Activated CD4-positive, CD25-positive, alpha-beta regulatory T cell treated with anti-CD3 and anti-CD28 coated beads, Interleukin-2, amount 50 U/mL, for 16 hours (primary cell): ENCODE results near the gene LTB4R2.
A peak's percentile ranks its signal among the peaks of the same experiment; 100 is the strongest.

Experiments used
- DNase-seq: peaks from one replicate; pipeline ENCODE4 v3.0.0-alpha.2; 2020; ENCODE audit warnings: low read depth, low spot score

LTB4R2 gene

DNA sequence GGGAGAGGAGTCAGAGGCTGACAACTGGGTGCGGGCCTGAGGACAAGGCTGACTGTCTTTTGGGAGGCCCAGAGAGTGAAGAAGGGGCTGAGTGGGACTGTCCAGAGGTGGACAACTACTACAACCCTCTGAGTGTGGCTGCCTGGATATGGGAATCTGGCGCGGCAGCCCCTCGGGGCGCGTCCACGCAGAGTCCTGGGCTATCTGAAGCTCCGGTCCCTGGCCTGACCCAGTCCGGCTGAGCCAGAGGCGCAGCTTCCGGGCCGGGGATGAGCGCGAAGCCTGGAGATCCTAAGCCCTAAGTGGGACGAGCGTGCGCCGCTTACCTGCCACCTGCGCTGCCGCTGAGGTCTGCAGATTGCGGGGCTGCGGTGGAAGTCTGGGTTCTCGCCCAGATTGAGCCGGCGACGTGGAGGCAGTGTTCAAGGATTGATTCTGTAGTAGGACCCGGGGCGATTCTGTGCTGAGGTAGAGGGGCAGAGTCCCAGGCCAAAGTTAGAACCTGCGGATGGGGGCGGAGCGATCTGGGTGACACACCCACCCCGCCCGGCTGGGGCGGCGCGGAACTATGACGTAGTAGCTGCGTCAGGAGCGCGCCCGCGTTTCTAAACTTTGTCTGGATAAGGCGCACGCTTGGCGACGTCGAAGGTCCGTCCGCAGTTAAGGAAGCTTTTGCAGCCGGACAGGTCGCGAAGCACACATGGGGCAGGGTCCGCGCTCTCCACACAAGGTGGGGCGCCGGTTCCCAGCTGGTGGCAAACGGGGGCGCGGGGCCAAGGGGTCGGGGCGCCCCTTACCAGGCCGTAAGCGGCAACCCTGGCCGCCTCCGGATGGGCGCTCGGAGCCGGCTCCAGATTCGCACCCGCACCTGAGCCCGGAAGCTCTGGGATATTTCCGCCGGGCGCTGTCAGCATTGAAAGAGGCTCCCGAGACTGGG is 10.4 kb upstream of the LTB4R2 start, which contains the start of the genes DHRS1 and NOP9:
Gene DHRS1 (minus strand): TSS at position 526 of the 937 bp plus-strand sequence. CDS start 674 bp downstream, outside the sequence.
Gene NOP9 (plus strand): TSS at position 596 of the 937 bp plus-strand sequence. CDS start 105 bp downstream, at position 701.
- DNase-seq: peak; percentile 87

DNA sequence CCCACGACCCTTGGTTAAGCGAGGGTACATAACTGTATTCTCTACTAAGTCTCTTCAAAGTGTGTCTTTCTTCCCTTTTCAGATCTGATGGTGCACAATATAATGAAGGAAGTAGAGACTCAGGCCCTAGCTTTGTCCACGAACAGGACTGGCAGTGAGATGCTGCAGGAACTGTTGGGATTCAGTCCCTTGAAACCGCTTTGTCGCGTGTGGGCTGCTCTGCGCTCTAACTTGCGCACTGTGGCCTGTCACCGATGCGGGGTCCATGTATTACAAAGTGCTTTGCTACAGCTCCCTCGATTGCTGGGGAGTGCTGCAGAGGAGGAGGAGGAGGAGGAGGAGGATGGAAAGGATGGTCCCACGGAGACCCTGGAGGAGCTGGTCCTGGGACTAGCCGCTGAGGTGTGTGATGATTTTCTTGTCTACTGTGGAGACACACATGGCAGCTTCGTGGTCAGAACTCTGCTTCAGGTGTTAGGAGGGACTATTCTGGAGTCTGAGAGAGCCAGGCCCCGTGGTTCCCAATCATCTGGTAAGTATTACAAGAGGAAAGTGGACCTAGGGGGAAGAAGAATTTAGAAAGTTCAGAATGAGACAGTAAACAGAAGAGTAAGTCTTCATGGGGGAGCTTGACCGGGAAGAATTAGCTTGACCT is 9.5 kb upstream of the LTB4R2 start:
- DNase-seq: no peak

DNA sequence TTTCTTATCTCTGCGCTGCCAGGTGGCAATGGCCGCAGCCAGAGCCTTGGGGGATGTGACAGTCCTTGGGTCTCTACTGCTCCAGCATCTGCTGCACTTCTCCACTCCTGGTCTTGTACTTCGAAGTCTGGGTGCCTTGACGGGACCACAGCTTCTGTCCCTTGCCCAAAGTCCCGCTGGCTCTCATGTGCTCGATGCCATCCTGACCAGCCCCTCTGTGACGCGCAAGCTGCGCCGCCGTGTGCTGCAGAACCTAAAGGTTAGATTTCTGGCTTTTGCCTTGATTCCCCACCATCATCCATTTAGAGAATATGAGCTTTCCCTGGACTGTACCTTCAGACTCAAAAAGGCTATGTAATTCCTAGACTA is 5.9 kb upstream of the LTB4R2 start:
- DNase-seq: no peak

DNA sequence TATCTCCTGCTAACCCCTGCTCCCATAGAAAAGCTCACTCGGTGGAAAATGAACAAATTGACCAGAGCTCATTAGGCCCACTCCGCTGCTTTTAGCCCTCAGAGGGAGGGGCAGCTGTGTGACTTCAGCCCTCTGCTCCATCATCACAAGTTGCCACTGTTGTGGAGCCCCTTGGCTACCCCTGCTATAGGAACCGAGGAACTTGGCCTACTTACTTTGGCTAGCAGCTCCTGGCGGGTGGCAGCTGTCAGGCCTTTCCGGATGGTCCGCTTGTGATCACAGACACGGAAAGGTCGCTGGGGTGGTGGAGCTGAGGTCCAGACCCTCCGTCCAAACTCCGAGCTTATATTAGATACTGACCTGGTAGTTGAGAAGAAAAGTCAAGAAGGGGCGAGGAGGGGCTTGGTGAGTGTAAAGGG is 2.8 kb upstream of the LTB4R2 start:
- DNase-seq: no peak

DNA sequence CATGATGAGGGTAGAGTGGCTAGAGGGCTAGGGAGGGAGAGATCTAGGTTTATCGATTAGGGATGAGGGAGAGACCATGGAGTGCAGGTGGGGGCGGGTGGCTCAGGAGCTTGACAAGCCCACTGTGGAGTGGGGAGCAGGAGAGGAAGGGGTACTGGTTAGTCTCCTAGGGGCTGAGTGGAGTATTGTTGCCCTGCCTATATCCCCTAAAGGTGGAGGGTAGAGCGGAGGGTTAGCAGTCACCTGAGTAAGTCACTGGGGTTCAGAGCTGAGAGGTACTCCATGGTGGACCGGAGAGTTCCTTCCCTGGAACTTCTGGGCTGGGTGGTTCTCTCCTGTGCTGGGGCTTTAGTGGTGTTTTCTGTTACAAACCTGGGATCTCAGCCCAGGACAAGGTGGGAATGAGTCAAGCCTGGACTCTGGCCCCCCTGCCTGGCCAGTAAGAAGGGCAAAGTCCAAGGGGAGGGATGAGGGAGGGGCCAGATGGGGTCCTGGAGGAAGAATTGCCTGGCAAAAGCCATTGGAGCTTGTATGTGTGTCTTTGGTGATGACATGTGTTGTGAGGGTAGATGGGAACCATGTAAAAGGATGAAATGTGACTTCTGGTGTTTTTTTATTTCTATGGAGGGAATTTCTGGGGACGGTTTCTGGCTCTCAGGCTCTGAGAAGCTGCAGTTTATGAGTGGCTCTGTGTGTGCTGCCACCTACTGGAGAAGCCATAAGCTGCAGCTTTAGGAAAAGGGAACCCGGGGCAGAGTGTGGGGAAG is 2.2 kb upstream of the LTB4R2 start, which contains the start of gene CIDEB:
Gene CIDEB (minus strand): TSS at position 403 of the 767 bp plus-strand sequence. CDS start 119 bp downstream, at position 284.
- DNase-seq: peak; percentile 33

DNA sequence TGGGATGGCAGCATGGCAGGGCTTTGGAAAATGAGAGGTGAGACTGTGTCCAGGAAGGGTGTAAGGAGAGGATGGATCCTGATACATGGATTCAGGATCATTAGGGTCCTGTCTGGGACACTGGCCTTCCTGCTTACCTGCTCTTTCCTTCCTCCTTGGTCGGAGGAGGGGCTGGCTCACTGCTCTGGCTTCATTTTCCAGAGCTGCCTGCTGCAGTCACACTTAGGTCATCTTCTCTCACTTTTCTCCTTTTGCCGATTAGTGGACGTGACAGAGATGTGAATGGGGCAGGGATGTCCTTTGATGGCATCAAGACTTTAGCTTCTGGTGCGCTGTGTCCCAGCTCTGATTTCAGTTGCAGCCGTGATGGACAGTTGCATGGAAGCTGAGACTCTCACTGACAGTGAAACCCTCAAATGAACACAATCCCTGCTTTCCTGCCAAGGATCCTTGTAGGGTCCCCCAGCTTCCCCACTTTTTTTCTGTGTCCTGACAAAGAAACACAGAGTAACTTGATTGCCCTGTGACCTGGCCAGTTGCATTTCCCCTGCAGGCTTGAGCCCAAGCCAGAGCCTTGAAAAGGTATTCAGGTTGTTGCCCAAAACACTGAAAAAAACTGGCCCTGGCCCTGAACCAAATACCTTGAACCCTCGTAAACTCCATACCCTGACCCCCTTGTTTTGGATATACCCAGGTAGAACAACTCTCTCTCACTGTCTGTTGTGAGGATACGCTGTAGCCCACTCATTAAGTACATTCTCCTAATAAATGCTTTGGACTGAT is 1.4 kb upstream of the LTB4R2 start:
- DNase-seq: no peak

DNA sequence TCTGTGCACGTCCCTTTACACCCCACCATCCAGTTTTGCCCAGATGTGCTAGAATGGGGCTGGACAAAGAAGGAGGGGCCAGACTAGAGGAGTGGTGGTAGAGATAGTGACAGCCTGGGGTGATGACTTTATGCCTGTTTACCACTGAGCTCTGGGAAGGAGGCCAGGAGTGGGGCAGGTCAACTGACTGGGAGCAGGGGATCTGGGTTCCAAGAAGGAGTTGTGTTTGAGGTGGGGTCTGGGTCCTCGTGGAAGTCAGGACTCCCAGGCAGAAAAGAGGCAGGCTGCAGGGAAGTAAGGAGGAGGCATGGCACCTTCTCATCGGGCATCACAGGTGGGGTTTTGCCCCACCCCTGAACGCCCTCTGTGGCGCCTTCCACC is 315 bp downstream of the LTB4R2 start:
- DNase-seq: no peak

DNA sequence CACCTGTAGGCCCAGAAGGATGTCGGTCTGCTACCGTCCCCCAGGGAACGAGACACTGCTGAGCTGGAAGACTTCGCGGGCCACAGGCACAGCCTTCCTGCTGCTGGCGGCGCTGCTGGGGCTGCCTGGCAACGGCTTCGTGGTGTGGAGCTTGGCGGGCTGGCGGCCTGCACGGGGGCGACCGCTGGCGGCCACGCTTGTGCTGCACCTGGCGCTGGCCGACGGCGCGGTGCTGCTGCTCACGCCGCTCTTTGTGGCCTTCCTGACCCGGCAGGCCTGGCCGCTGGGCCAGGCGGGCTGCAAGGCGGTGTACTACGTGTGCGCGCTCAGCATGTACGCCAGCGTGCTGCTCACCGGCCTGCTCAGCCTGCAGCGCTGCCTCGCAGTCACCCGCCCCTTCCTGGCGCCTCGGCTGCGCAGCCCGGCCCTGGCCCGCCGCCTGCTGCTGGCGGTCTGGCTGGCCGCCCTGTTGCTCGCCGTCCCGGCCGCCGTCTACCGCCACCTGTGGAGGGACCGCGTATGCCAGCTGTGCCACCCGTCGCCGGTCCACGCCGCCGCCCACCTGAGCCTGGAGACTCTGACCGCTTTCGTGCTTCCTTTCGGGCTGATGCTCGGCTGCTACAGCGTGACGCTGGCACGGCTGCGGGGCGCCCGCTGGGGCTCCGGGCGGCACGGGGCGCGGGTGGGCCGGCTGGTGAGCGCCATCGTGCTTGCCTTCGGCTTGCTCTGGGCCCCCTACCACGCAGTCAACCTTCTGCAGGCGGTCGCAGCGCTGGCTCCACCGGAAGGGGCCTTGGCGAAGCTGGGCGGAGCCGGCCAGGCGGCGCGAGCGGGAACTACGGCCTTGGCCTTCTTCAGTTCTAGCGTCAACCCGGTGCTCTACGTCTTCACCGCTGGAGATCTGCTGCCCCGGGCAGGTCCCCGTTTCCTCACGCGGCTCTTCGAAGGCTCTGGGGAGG is 985 bp downstream of the LTB4R2 start, which contains the start of gene LTB4R:
Gene LTB4R (plus strand): TSS at position 857 of the 959 bp plus-strand sequence. CDS start 4,150 bp downstream, outside the sequence.
- peak; percentile 30 for DNase-seq

DNA sequence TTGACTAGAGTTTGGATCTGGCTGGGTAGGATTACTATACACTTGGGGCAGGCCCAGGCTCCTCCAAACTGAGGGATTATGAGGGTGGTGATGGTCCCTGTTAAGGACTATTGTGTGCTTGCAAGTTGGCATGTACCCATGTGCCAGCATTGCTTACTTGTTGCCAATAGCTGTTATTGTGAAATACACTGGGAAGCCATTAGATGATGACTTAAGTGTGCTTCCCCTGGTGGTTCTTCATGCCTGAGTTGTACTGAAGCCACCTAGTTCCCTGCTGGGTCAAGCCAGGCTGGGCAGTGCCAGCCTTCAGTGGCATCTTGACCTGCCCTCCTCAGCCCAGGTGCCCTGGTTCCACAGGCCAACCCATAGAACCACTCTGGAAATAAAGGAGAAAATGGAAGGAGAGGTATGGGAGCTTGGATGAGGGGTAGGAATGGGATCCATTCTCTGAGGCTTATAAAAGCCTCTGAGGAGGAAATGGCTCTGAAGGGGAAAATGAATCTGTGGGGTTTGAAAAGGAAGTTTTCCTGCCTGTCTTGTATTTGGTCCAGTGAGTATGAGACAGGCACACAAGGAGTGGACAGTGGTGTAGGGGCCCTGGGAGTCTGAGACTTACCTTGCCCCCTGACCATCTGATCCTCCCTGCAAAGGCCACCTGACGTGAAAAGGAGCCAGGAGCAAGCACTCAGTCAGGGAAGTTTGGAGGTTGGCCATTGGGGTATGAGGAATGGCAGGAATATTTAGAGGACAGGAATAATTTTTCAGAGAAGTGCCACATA is 2.1 kb downstream of the LTB4R2 start:
- DNase-seq: no peak

DNA sequence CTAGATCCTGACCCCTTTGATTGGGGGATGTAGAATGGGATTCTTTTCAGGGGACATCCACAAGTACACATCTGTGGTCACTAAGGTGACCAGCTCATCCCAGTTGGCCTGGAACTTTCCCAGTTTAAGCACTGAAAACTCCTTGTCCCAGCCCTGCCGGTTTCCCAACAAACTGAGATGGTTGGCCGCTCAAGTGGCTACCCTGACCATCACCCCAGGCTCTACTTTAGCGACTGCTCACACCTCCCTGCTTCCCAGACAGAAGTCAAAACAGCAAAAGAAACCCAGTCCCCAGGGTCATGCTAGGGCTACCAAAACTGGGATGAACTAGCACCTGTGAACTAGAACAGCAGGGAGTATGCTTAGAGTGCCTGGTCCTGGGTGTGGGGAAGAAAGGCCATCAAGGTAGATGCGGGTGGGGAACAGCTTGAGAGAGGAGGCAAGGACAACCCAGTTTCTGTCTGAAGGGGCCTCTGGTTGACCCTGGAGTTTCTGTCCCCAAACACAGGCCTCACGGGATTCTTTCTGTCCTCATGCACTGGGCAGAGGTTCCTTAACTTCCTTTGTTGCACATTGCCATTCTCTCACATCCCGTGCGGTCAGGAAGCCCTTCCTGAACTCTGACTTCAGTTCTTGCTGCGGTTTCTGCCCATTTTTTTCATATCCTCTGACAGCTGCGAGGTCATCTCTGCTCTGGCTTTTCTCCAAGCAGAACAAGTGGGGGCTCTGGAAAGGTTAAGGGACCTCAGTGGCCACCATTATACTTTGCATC is 3.0 kb downstream of the LTB4R2 start:
- DNase-seq: no peak

DNA sequence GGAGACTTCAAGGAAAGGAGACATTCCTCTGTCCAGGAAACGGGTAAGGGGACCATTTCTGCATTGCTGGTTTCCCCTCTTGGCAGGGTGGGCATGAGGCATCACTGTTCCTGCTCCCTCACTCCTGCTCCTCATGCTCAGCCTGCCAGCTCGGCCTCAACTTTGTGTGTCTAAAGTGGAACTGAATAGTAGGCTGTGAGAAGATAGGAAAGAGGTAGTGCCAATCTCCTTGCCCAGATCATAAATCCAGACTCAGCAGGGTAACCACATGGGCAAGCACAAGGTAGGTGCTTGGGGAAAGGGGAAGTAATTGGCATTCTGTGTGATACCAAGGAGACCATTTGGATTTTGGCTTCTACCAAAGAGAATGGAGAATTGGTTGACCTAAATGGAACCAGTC is 4.0 kb downstream of the LTB4R2 start:
- DNase-seq: no peak

DNA sequence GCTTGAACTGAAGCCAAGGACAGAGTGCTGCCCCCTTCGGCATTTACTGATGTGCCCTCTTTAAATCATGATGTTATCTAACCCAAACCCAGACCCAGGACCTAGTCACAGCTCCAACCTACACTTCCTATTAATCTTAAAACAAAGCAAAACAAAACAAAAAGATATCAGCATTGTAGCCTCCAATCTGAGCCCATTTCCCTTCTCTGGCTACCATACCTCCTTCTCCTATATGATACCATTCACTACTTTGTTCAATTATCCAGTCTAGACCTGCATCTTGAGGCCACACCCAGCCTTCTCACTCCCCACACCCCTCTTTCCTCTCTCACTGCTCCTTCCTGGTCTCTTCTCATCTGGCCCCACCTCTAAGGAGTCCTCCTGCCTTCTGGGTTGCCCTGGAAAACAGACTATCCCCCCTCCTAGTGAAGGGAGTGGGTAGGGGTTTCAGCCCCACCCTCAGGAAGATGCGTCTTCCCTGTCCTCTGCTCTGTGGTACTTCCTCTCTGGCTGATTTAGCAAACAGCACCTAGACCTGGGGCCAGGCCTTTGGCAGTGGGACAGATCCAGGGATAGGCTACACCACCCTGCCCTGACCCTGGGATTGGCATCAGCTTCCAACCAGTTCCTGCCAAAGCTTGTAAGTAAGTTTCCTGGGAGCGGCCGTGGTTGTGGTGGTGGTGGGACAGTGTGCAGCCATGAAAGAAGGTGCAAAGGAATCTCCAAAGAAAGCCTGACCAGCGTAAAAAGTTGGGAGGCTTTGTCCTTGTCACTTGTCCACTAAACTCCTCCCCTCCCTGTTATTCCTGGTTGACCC is 4.6 kb downstream of the LTB4R2 start:
- no peak for DNase-seq

DNA sequence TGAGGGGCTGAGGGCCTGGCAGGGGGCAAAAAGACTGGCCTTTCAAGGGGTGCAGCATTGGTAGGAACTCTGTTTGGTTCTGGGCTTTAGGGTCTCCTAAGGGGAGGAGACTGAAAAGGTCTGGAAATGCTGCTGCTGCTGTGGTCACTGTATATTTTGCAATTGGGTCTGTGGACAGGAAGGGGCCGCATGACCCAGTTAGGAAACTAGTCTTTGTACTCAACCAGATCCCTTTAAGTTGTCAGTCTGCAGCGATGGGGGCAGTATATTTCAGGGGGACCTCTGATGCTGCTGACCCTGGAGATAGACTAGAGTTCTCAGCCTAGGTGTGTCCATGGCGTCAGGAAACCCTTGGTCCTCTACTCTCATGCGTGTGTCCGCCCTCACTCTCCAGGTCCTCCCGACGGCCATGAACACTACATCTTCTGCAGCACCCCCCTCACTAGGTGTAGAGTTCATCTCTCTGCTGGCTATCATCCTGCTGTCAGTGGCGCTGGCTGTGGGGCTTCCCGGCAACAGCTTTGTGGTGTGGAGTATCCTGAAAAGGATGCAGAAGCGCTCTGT is 5.4 kb downstream of the LTB4R2 start:
- no peak for DNase-seq

DNA sequence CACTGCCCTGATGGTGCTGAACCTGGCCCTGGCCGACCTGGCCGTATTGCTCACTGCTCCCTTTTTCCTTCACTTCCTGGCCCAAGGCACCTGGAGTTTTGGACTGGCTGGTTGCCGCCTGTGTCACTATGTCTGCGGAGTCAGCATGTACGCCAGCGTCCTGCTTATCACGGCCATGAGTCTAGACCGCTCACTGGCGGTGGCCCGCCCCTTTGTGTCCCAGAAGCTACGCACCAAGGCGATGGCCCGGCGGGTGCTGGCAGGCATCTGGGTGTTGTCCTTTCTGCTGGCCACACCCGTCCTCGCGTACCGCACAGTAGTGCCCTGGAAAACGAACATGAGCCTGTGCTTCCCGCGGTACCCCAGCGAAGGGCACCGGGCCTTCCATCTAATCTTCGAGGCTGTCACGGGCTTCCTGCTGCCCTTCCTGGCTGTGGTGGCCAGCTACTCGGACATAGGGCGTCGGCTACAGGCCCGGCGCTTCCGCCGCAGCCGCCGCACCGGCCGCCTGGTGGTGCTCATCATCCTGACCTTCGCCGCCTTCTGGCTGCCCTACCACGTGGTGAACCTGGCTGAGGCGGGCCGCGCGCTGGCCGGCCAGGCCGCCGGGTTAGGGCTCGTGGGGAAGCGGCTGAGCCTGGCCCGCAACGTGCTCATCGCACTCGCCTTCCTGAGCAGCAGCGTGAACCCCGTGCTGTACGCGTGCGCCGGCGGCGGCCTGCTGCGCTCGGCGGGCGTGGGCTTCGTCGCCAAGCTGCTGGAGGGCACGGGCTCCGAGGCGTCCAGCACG is 6.1 kb downstream of the LTB4R2 start:
- DNase-seq: no peak

DNA sequence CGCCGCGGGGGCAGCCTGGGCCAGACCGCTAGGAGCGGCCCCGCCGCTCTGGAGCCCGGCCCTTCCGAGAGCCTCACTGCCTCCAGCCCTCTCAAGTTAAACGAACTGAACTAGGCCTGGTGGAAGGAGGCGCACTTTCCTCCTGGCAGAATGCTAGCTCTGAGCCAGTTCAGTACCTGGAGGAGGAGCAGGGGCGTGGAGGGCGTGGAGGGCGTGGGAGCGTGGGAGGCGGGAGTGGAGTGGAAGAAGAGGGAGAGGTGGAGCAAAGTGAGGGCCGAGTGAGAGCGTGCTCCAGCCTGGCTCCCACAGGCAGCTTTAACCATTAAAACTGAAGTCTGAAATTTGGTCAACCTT is 6.6 kb downstream of the LTB4R2 start:
- no peak for DNase-seq
